ENCODE measurements around the gene PDE2A.

Gene PDE2A

DNA sequence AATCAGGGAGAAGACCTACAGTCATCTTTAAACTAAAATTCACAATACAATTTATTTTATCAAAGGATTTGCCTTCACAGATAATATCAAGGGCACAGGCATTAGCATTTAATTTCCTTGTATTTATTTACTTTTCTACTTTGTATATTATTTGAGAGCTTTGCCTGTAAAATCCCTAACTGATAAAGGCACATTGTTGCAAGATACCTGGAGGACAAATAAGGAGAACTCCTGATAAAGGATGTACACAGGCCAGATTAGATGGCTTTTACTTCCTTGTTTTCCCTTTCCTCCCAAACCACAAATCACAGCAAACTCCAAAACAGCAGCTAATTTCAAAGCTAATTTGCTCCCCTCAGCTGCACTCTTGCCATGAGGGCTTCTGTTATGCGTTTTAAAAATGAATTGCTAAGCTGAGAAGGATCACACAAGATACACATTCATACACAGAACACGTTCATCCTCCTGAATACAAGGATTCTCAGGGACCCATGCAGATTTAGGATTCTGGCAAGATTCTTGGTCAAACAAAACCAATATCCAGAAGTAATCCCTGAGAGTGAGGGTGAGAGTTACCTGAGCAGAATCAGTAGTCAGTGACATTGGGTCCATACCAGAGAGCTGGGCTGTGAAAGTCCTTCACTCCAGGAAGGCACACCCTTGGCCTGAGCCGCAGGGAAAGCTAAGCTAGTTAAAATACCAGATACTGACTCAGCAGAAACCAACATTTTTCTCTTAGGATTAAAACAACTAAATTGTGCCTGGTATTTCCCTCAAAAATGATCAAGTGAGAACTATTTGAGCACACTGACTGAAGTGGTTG lies 139.6 kb downstream of the PDE2A start:
- no peak for DNase-seq

DNA sequence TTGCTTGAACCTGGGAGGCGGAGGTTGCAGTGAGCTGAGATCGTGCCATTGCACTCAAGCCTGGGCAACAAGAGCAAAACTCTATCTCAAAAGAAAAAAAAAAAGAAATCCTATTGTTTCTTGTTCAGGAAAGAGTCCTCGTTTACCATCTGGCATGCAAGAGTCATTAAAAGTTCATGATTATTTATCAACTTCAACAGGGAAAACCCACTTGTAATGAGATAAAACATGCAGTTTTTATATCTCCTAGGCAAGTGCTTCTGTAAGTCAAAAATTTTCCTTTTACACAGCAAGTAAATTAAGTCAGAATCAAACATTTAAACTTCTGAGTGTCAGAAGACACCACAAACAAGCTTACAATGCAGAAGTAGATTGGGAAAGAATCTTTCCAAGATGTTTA lies 145.2 kb downstream of the PDE2A start:
- no peak for DNase-seq

GRCh38 chr11:72528121-72528520 lies 146.1 kb downstream of the PDE2A start:
- no peak for DNase-seq

Data from activated naive CD4-positive, alpha-beta T cell (primary cell).